ENCODE measurements around the gene APOO.

Gene APOO

GRCh38 chrX:23783589-23784469 lies 123.9 kb downstream of the APOO start:
- DNase-seq: no peak
